HUES64 (cell line): ENCODE results near the gene NAALADL2.

Experiments
- H3K27ac ChIP-seq: 2 replicates; pipeline ENCODE4 v1.7.0; 2013; ENCODE audit warnings: low read depth, low read length, inconsistent platforms
- H3K27me3 ChIP-seq: 2 replicates; pipeline ENCODE4 v1.6.1; 2013; ENCODE audit warnings: mild to moderate bottlenecking, low read length; ENCODE audit not compliant: insufficient read depth
- H3K36me3 ChIP-seq: 2 replicates; pipeline ENCODE4 v1.6.1; 2013; ENCODE audit warnings: mild to moderate bottlenecking, low read length; ENCODE audit not compliant: insufficient read depth
- H3K4me1 ChIP-seq: 2 replicates; pipeline ENCODE4 v1.6.1; 2013; ENCODE audit warnings: mild to moderate bottlenecking, low read length, moderate library complexity; ENCODE audit not compliant: insufficient read depth
- H3K4me3 ChIP-seq: 2 replicates; pipeline ENCODE4 v1.5.1; 2013; ENCODE audit warnings: mild to moderate bottlenecking, low read length, moderate library complexity
- H3K9ac ChIP-seq: 2 replicates; pipeline ENCODE4 v1.6.1; 2013; ENCODE audit warnings: mild to moderate bottlenecking, low read depth, low read length
- H3K9me3 ChIP-seq: 2 replicates; pipeline ENCODE4 v1.6.1; 2013; ENCODE audit warnings: low read depth, low read length; ENCODE audit not compliant: insufficient read depth
- WGBS: fragments of 150-250, 120-280 bp; methylation state at CpG from one replicate; pipeline ENCODE4 v1.1.7; 2013; ENCODE audit warnings: missing lambda C conversion rate; 5-methylcytosine and 5-hydroxymethylcytosine counted together

NAALADL2 gene

GRCh38 chr3:175398676-175399075, 539.5 kb downstream of the NAALADL2 start:
- Histone ChIP-seq H3K27ac (no peak overlapping the region), H3K27me3 (no peaks in the 10 kb centered on the region), H3K4me1 (peaks cover 16% of the 10 kb centered on the region), H3K9me3 (no peaks in the 10 kb centered on the region), H3K4me3 (no peak overlapping the region), H3K9ac (no peak overlapping the region), H3K36me3 (no peaks in the 10 kb centered on the region)
- 100% methylated on average over 2 of the region's 4 CpGs for WGBS

DNA sequence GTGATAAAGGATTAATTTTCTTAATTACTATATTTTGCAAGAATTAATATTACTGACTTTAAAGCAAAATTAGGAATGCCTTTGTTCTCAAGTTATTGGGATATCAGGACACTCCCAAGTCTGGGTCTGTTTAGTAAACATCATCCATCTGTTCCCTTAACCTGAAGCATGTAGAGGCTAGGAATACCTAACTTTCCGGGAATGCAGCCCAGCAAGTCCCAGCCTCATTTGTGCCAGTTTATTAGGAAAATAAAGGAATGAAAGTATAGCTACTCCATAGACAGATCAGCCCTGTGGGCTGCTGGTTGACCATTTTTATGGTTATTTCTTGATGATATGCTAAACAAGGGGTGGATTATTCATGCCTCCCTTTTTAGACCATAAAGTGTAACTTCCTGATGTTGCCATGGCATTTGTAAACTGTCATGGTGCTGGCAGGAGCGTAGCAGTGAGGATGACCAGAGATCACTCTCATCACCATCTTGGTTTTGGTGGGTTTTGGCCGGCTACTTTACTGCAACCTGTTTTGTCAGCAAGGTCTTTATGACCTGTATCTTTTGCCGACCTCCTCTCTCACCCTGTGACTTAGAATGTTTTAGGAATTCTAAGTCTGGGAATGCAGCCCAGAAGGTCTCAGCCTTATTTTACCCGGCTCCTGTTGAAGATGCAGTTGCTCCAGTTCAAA, 540.2 kb downstream of the NAALADL2 start:
- no peak overlapping the region for H3K27ac ChIP-seq
- H3K27me3 ChIP-seq, result no peaks in the 10 kb centered on the region
- no peak overlapping the region for H3K4me3 ChIP-seq
- H3K9me3 ChIP-seq, result no peaks in the 10 kb centered on the region
- no peak overlapping the region for H3K9ac ChIP-seq
- no peaks in the 10 kb centered on the region for H3K36me3 ChIP-seq
- 92% methylated on average over 5 of the region's 5 CpGs for WGBS
- peaks cover 16% of the 10 kb centered on the region for H3K4me1 ChIP-seq

DNA sequence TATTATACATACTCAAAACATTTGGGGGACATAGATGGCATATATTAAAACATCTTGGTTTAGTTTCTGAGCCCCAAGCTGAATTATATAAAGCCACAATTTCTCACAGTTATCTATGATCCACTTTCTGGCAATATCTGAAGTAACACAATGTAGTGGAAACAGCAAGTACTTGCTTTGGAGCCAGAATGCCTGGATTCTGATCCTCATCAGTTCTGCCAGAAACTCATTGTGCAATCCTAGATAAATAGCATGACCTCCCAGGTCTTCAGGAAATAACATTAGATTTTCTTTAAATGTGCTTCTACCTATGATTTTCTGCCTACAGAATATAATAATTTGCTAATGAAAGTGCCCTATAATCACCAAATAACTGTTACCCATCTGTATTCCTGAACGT, 544.9 kb downstream of the NAALADL2 start:
- no peak overlapping the region for H3K9ac ChIP-seq
- 100% methylated on average over 1 of the region's 1 CpG for WGBS

GRCh38 chr3:175404621-175405020, 545.5 kb downstream of the NAALADL2 start:
- no peak overlapping the region for H3K27ac ChIP-seq
- H3K36me3 ChIP-seq, result no peaks in the 10 kb centered on the region
- H3K4me3 ChIP-seq, result no peak overlapping the region
- H3K4me1 ChIP-seq, result no peaks in the 10 kb centered on the region
- WGBS, result no CpG with 5 or more reads among the region's 1 CpG
- no peak overlapping the region for H3K9ac ChIP-seq
- H3K9me3 ChIP-seq, result no peaks in the 10 kb centered on the region
- no peaks in the 10 kb centered on the region for H3K27me3 ChIP-seq

More for the DNA sequence above, 544.9 kb downstream of the NAALADL2 start:
- H3K9me3 ChIP-seq, result no peaks in the 10 kb centered on the region
- 0 out of 2 replicates have a peak, but pooled peaks cover 4% of the 10 kb centered on the region for H3K4me1 ChIP-seq
- H3K27me3 ChIP-seq, result no peaks in the 10 kb centered on the region
- no peak overlapping the region for H3K4me3 ChIP-seq
- H3K27ac ChIP-seq, result no peak overlapping the region
- H3K36me3 ChIP-seq, result no peaks in the 10 kb centered on the region

GRCh38 chr3:175410251-175410650, 551.1 kb downstream of the NAALADL2 start:
- no peak overlapping the region for H3K4me3 ChIP-seq
- no peak overlapping the region for H3K27ac ChIP-seq
- WGBS, result 92% methylated on average over 1 of the region's 1 CpG

DNA sequence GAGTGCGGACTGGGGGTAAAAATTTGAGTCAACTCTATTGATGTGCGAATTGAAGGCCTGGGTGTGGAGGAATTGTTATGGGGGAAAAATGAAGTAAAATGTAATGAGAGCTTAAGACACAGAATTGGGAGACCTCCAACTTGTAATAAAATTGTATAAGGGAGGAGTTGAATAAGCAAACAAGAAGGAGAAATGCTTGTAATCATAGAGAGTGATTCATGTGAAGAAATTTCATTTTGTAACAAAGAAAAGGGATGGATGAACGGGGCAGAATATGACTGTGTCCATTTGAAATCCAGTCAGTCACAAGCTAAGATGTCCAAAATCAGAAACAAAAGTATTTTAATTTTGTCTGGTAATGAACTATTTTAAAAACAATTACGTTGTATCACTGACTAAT, 552.3 kb downstream of the NAALADL2 start:
- no peak overlapping the region for H3K27ac ChIP-seq
- H3K27me3 ChIP-seq, result no peaks in the 10 kb centered on the region
- H3K4me3 ChIP-seq, result no peak overlapping the region
- WGBS, result 93% methylated on average over 4 of the region's 4 CpGs
- no peaks in the 10 kb centered on the region for H3K9me3 ChIP-seq
- H3K36me3 ChIP-seq, result no peaks in the 10 kb centered on the region
- no peak overlapping the region for H3K9ac ChIP-seq
- peaks cover 11% of the 10 kb centered on the region for H3K4me1 ChIP-seq

More at GRCh38 chr3:175410251-175410650, 551.1 kb downstream of the NAALADL2 start:
- H3K9me3 ChIP-seq, result no peaks in the 10 kb centered on the region
- no peak overlapping the region for H3K9ac ChIP-seq
- H3K36me3 ChIP-seq, result no peaks in the 10 kb centered on the region
- peaks cover 11% of the 10 kb centered on the region for H3K4me1 ChIP-seq
- no peaks in the 10 kb centered on the region for H3K27me3 ChIP-seq

- H3K9me3 ChIP-seq, result no peaks in the 10 kb centered on the region
- H3K4me3 ChIP-seq, result no peak overlapping the region
- H3K4me1 ChIP-seq, result peaks cover 11% of the 10 kb centered on the region
- WGBS, result 93% methylated on average over 6 of the region's 6 CpGs
- no peak overlapping the region for H3K27ac ChIP-seq
- H3K36me3 ChIP-seq, result no peaks in the 10 kb centered on the region
- no peak overlapping the region for H3K9ac ChIP-seq
- H3K27me3 ChIP-seq, result no peaks in the 10 kb centered on the region
Observed at GRCh38 chr3:175411946-175412345, 552.8 kb downstream of the NAALADL2 start.

GRCh38 chr3:175413926-175414325, 554.8 kb downstream of the NAALADL2 start:
- Histone ChIP-seq H3K4me1 (peaks cover 11% of the 10 kb centered on the region), H3K9ac (no peak overlapping the region), H3K27me3 (no peaks in the 10 kb centered on the region), H3K4me3 (no peak overlapping the region), H3K9me3 (no peaks in the 10 kb centered on the region), H3K36me3 (no peaks in the 10 kb centered on the region), H3K27ac (no peak overlapping the region)
- WGBS, result 94% methylated on average over 4 of the region's 4 CpGs

GRCh38 chr3:175416600-175416999, 557.5 kb downstream of the NAALADL2 start:
- no peak overlapping the region for H3K27ac ChIP-seq
- H3K9ac ChIP-seq, result no peak overlapping the region
- peaks cover 8% of the 10 kb centered on the region for H3K4me1 ChIP-seq
- H3K27me3 ChIP-seq, result no peaks in the 10 kb centered on the region
- WGBS, result 98% methylated on average over 2 of the region's 2 CpGs
- H3K4me3 ChIP-seq, result no peak overlapping the region
- H3K36me3 ChIP-seq, result no peaks in the 10 kb centered on the region
- H3K9me3 ChIP-seq, result no peaks in the 10 kb centered on the region

GRCh38 chr3:175417426-175417825, 558.3 kb downstream of the NAALADL2 start:
- no peak overlapping the region for H3K4me3 ChIP-seq
- no peak overlapping the region for H3K27ac ChIP-seq
- H3K4me1 ChIP-seq, result no peaks in the 10 kb centered on the region
- no peaks in the 10 kb centered on the region for H3K9me3 ChIP-seq
- H3K9ac ChIP-seq, result no peak overlapping the region
- H3K36me3 ChIP-seq, result no peaks in the 10 kb centered on the region
- H3K27me3 ChIP-seq, result no peaks in the 10 kb centered on the region
- WGBS, result no CpG with 5 or more reads among the region's 1 CpG

DNA sequence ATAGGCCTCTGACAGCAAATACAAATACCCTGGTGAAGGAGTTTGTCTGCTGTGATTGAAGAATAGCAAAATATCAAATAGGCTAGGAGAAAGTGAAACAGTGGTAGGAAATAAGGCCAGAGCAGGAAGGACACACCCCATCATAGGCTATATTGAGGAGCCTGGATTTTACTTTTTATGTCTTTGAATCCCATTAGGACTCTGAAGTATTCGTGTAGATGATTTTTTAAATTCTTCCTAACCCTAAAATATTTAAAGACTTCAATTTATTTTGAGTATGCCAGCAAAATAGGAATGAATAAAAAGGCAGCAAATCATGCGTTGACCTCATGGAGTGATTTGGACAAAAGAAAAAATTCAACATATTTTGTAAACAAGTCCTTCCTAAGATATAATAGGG, 562.8 kb downstream of the NAALADL2 start:
- H3K27me3 ChIP-seq, result no peaks in the 10 kb centered on the region
- no peak overlapping the region for H3K4me3 ChIP-seq
- WGBS, result no CpG with 5 or more reads among the region's 2 CpGs
- no peak overlapping the region for H3K9ac ChIP-seq
- no peaks in the 10 kb centered on the region for H3K4me1 ChIP-seq
- no peaks in the 10 kb centered on the region for H3K36me3 ChIP-seq
- H3K9me3 ChIP-seq, result no peaks in the 10 kb centered on the region
- H3K27ac ChIP-seq, result no peak overlapping the region

DNA sequence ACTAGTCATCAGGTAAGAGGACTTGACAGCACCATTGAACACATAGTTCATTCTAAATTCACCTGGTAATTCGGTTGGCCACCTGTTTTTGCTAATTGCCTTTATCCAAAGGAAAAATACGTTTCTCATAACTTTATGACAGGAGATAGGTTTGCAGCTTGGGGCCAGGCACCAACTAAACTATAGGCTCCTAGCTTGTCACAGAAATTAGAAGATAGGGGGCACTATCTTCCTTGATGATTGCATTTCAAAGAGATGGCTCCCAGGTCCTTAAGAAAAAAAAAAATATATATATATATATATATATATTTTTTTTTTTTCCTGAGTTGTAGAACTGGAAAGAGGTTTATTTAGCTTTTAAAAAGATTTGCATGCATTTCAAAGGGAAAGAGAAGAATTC, 563.6 kb downstream of the NAALADL2 start:
- H3K9me3 ChIP-seq, result no peaks in the 10 kb centered on the region
- H3K4me1 ChIP-seq, result no peaks in the 10 kb centered on the region
- no peak overlapping the region for H3K9ac ChIP-seq
- no peaks in the 10 kb centered on the region for H3K27me3 ChIP-seq
- 88% methylated on average over 2 of the region's 2 CpGs for WGBS
- no peaks in the 10 kb centered on the region for H3K36me3 ChIP-seq
- no peak overlapping the region for H3K27ac ChIP-seq
- H3K4me3 ChIP-seq, result no peak overlapping the region
